Uterus (tissue), 4 donors: Measurements from ENCODE around the gene ARID5B. TPM values are rescaled to one million over a fixed set of nuclear protein-coding genes. Genes with fewer than 3 reads are reported as not detected.
A peak's percentile ranks its signal among the peaks of the same experiment; 100 is the strongest.

Experiments used
- DNase-seq, 2 donors: peaks; one replicate each; pipeline ENCODE4 v3.0.0-alpha.2; 2019 to 2020
- H3K27ac ChIP-seq, 2 donors: fragments of 200-600 bp; sonication (generic); 1 replicate in 1 of 2; 2 replicates in 1 of 2; pipeline ENCODE4 v1.5.1; 2016 to 2018
- H3K27me3 ChIP-seq, 2 donors: fragments of 200-600 bp; sonication (generic); one replicate each; pipeline ENCODE4 v1.5.1; 2018 to 2019; ENCODE audit warnings: control low read depth in 1 of 2
- H3K36me3 ChIP-seq, 2 donors: fragments of 200-600 bp; sonication (generic); one replicate each; pipeline ENCODE4 v1.5.1; 2019; ENCODE audit warnings: control low read depth in 1 of 2
- H3K4me1 ChIP-seq, 2 donors: fragments of 200-600 bp; sonication (generic); one replicate each; pipeline ENCODE4 v1.5.1; 2018 to 2019; ENCODE audit warnings: control low read depth in 1 of 2
- H3K4me3 ChIP-seq, 2 donors: fragments of 200-600 bp; sonication (generic); 1 replicate in 1 of 2; 2 replicates in 1 of 2; pipeline ENCODE4 v1.5.1; 2018 to 2019; ENCODE audit warnings: mild to moderate bottlenecking in 1 of 2
- H3K9me3 ChIP-seq, 2 donors: fragments of 200-600 bp; sonication (generic); one replicate each; pipeline ENCODE4 v1.5.1; 2019; ENCODE audit warnings: control low read depth in 1 of 2
- CTCF ChIP-seq, 4 experiments: fragments of 200-600 bp in 2 of 4; fragments of 450-650 bp in 2 of 4; sonication (generic) in 2 of 4; IDR thresholded peaks; one replicate each; pipeline ENCODE4 v1.5.1; 2016 to 2019; ENCODE audit warnings: antibody characterized with exemption in 4 of 4, mild to moderate bottlenecking in 2 of 4, moderate library complexity in 1 of 4
- POLR2A ChIP-seq, 2 donors: fragments of 450-650 bp; IDR thresholded peaks; one replicate each; pipeline ENCODE4 v1.6.1; 2016; ENCODE audit warnings: antibody characterized with exemption in 2 of 2, mild to moderate bottlenecking in 1 of 2, moderate library complexity in 1 of 2
- intact Hi-C: fragments of 100-400 bp; cut with DNase I; formaldehyde crosslinking; loops from one replicate; pipeline ENCODE4 v1.15.1; 2023; ENCODE audit warnings: low total_unique reads
- total RNA-seq, 4 donors: library from RNA; depleted of rRNA in 3 of 4; stranded (reverse); fragments of >200 nt in 3 of 4; gene quantifications; one replicate each; pipeline versions ENCODE4 v1.1.0 to v1.2.4, GENCODE V29; 2014 to 2023
- donor health status: DM: yes; HTN: yes; CAD: no.

Gene ARID5B
- total RNA-seq, 4 donors from 2014 or later = 38.7 to 64.1 (median 56.6) TPM

GRCh38 chr10:62050893-62051433 lies 149.5 kb downstream of the ARID5B start:
- H3K9me3 ChIP-seq = no peaks in the 10 kb centered on the region
- no peaks in the 10 kb centered on the region for H3K36me3 ChIP-seq
- peak overlapping the region; percentile 90 to 99 for H3K27ac ChIP-seq
- TF ChIP-seq POLR2A (IDR thresholded peaks at IDR 0.05) = peak; percentile 32 to 74
- TF ChIP-seq CTCF (IDR thresholded peaks at IDR 0.05) = no peak
- peak; percentile 51 to 66 for DNase-seq
- peak overlapping the region; percentile 66 to 77 for H3K4me3 ChIP-seq
- no peaks in the 10 kb centered on the region for H3K4me1 ChIP-seq
- intact Hi-C loops = no loop called here
- no peaks in the 10 kb centered on the region for H3K27me3 ChIP-seq

- Histone ChIP-seq H3K27ac (peak overlapping the region; percentile 90 to 99), H3K9me3 (no peaks in the 10 kb centered on the region), H3K4me1 (no peaks in the 10 kb centered on the region), H3K36me3 (no peaks in the 10 kb centered on the region), H3K27me3 (no peaks in the 10 kb centered on the region), H3K4me3 (peak overlapping the region in 1 of 2 donors; percentile 66)
- no peak for DNase-seq
- intact Hi-C loops = no loop called here
- no peak for TF ChIP-seq CTCF (IDR thresholded peaks at IDR 0.05)
These were observed 150.8 kb downstream of the ARID5B start for GRCh38 chr10:62052276-62052675.

- peaks cover 0 to 9% of the 10 kb centered on the region in 2 donors for H3K4me1 ChIP-seq
- no peak for TF ChIP-seq POLR2A (IDR thresholded peaks at IDR 0.05)
- TF ChIP-seq CTCF (IDR thresholded peaks at IDR 0.05) = no peak
These were observed 152.4 kb downstream of the ARID5B start for GRCh38 chr10:62053860-62054259.

GRCh38 chr10:62054408-62054807 lies 152.9 kb downstream of the ARID5B start:
- no peaks in the 10 kb centered on the region for H3K36me3 ChIP-seq
- TF ChIP-seq CTCF (IDR thresholded peaks at IDR 0.05) (no peak), POLR2A (IDR thresholded peaks at IDR 0.05) (no peak)
- H3K27ac ChIP-seq = peak overlapping the region; percentile 90 to 99
- H3K27me3 ChIP-seq = no peaks in the 10 kb centered on the region
- no peak for DNase-seq
- peaks cover 0 to 13% of the 10 kb centered on the region in 2 donors for H3K4me1 ChIP-seq
- H3K9me3 ChIP-seq = no peaks in the 10 kb centered on the region
- peak overlapping the region; percentile 0 to 66 for H3K4me3 ChIP-seq
- intact Hi-C loops = no loop called here

More at GRCh38 chr10:62053860-62054259, 152.4 kb downstream of the ARID5B start:
- intact Hi-C loops = no loop called here
- Histone ChIP-seq H3K36me3 (no peaks in the 10 kb centered on the region), H3K4me3 (peak overlapping the region; percentile 0 to 66), H3K27ac (peak overlapping the region; percentile 90 to 99), H3K27me3 (no peaks in the 10 kb centered on the region), H3K9me3 (no peaks in the 10 kb centered on the region)
- DNase-seq = no peak

GRCh38 chr10:62054830-62055229 lies 153.3 kb downstream of the ARID5B start:
- Histone ChIP-seq H3K9me3 (no peaks in the 10 kb centered on the region), H3K4me3 (peak overlapping the region; percentile 0 to 66), H3K36me3 (no peaks in the 10 kb centered on the region), H3K27ac (peak overlapping the region; percentile 90 to 99), H3K27me3 (no peaks in the 10 kb centered on the region), H3K4me1 (peaks cover 0 to 13% of the 10 kb centered on the region in 2 donors)
- TF ChIP-seq CTCF (IDR thresholded peaks at IDR 0.05) = no peak
- no peak for TF ChIP-seq POLR2A (IDR thresholded peaks at IDR 0.05)
- intact Hi-C loops = no loop called here
- DNase-seq = no peak
